ENCODE results near the gene DENND1A.

DNA sequence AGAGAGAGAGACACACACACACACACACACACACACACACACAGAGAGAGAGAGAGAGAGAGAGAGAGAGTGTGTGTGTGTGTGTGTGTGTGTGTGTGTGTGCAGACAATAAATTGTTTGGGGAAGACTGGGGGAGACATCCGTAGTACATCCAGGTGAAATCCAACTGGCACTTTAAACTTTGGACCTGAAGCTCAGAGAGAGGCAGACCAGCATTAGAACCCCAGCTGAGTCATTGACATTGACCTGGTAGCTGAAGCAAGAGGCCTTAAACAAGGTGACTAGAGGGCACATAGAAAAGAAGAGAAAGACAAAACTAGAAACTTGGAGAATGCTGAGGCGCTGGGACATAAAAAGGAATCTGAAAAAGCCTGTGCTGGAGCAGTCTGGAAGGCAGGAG, 322.4 kb downstream of the DENND1A start:
- TF ChIP-seq, protein P1, sequence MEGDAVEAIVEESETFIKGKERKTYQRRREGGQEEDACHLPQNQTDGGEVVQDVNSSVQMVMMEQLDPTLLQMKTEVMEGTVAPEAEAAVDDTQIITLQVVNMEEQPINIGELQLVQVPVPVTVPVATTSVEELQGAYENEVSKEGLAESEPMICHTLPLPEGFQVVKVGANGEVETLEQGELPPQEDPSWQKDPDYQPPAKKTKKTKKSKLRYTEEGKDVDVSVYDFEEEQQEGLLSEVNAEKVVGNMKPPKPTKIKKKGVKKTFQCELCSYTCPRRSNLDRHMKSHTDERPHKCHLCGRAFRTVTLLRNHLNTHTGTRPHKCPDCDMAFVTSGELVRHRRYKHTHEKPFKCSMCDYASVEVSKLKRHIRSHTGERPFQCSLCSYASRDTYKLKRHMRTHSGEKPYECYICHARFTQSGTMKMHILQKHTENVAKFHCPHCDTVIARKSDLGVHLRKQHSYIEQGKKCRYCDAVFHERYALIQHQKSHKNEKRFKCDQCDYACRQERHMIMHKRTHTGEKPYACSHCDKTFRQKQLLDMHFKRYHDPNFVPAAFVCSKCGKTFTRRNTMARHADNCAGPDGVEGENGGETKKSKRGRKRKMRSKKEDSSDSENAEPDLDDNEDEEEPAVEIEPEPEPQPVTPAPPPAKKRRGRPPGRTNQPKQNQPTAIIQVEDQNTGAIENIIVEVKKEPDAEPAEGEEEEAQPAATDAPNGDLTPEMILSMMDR (IDR thresholded peaks at IDR 0.05) = no peak
- no peak for TF ChIP-seq POLR2A (IDR thresholded peaks at IDR 0.05)
- TF ChIP-seq POLR2AphosphoS5 (IDR thresholded peaks at IDR 0.05) = no peak
